Activated CD4-positive, alpha-beta T cell treated with anti-CD3 and anti-CD28 coated beads for 1 hour (primary cell): ENCODE measurements around the gene CYP39A1.

Source experiments
- DNase-seq: peaks from one replicate; pipeline ENCODE4 v3.0.0-alpha.2; 2020

CYP39A1 gene

DNA sequence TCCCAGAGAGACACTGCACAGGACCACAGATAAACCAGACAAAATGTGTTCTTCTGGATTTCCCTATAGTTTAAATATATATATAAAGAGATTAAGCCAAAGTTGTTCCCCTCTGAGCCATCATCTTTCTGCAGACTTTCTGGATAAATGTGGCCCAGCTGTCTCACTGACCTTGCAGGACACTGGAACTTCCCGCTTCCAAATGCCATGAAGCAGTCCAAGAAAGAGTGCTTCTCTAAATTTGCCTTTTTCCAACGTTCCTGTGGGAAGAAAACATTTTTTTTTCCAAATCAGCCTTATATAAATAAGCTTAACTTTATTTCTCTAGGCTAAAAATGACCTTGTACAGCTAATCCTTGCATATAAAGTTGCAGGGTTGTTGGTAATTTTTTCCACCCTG, 65.7 kb downstream of the CYP39A1 start:
- DNase-seq: no peak

- no peak for DNase-seq
These were observed 68.0 kb downstream of the CYP39A1 start for GRCh38 chr6:46584586-46584985.

DNA sequence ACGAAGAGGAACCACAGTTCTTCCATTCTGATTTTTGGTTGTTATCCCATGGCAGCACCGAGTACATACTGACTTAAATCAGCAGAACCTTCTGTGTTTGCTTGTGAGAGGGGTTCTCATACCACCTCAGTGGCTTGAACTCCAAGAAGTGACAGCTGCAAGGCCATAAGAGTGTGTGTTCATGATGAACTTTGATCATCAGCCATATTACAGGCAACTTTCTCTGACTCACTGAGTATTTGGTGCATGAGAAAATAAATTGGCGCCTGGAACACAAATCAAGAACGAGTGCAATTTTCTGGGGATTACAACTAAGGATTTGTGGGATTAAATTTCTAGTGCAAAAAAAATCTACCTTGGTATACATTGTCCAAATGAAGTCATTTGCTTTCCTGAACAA, 68.9 kb downstream of the CYP39A1 start:
- no peak for DNase-seq

- no peak for DNase-seq
These were observed 69.5 kb downstream of the CYP39A1 start for GRCh38 chr6:46583081-46583480.

GRCh38 chr6:46581459-46582177, 71.0 kb downstream of the CYP39A1 start:
- no peak for DNase-seq

DNA sequence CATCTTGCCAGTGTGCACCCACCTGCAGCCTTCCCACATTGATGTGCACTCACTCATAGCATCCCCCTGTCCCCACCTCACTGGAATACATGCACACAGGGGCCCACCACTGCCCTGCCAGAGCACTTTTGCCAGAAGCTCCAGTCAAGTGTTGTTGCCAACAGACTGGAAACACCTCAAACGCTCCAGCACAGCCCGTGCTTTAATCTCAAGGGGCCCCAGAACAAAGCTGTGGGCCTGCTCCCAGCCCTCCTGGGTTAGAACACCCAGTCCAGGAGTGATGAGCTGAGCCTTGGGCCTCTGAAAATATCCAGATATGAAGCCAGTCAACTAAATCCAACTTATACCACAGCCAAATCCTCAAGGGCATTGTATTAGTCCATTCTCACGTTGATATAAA, 77.1 kb downstream of the CYP39A1 start:
- no peak for DNase-seq

GRCh38 chr6:46573140-46573539, 79.5 kb downstream of the CYP39A1 start:
- DNase-seq: no peak

- DNase-seq: no peak
These were observed 87.1 kb downstream of the CYP39A1 start for GRCh38 chr6:46565531-46565930.

- DNase-seq: no peak
These were observed 88.7 kb downstream of the CYP39A1 start for GRCh38 chr6:46563924-46564323.

GRCh38 chr6:46556053-46556452, 96.6 kb downstream of the CYP39A1 start:
- no peak for DNase-seq

DNA sequence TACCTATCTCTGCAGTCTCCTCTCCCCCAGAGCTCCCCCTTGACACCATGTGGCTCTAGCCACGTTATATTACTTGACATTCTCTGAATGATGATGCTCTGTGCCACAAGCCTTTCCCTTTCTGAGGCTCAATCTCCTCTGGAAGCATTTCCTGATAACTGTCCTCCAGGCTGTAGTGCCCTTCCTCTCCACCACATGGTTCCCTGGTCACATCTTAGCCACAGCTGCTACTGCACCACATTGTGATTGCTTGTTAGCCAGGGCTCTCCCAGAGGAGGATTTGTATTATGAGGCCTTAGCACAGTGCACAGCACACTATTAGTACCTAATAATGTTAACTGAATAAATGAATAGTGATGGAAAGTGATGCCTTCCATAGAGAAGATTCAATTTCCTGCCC, 97.5 kb downstream of the CYP39A1 start:
- DNase-seq: no peak

GRCh38 chr6:46549155-46549554, 103.5 kb downstream of the CYP39A1 start:
- no peak for DNase-seq

DNA sequence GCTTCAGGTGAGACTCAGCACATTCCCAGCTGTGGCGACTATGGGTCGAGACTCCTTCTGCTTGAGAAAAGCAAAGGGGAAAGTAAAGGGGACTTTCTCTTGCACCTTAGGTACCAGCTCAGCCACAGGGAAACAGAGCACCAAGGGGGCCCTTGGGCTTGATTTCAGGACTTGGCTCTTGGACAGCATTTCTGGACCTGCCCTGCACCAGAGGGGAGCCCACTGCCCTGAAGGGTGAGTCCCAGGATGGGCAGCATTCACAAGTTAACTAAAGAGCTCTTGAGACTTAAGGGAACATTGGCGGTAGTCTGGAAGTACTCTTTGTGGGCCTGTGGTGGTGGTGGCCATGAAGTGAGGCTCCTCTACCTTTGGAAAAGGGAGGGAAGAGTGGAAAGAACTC, 111.1 kb downstream of the CYP39A1 start:
- DNase-seq: no peak

DNA sequence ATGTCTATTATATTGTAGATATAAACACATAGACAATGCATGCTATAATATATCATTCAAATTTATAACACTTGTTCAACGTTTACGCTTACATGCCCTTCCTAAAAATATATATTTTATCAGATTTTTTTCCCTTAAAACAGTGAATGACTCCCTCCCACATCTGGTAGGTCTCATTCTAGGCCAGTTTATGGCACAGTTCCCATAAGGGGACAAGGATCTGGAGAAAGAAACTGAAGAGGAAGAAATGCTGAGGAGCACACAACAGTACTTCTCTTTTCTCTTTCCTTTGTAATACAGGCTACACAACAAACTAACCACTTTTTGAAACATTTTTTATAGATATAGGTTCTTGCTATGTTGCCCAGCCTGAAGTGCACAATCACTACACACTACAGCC, 112.8 kb downstream of the CYP39A1 start:
- no peak for DNase-seq

DNA sequence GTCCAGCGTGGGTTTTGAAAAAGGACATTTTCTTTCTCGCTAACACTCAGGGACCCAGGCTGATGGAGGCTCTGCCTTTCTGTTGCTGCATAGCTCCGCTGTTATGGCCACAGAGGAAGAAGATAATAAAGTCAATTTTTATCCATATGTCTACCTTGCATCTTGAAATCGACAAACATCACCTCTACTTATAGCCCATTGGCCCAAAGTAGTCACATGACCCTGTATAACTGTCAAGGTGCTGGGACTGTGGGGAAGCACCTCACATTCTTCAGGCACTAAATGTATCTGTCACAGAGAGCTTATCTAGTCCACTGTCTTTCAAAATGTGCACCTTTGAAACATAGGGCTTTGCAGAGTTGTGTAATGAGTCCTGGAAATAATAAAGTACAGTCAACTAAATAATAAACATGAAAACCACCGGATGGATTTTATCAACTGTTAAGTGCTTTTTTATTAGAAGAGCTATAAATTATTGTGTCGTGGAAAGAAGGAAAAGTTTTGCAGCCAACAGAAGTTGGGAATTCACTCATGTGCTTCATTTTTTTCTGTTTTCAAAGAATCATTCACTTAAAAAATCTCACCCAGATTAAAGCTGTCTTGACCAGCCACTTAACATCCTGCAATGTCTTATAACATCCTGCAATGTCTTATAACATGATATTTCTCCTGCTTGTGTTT, 113.7 kb downstream of the CYP39A1 start:
- no peak for DNase-seq

DNA sequence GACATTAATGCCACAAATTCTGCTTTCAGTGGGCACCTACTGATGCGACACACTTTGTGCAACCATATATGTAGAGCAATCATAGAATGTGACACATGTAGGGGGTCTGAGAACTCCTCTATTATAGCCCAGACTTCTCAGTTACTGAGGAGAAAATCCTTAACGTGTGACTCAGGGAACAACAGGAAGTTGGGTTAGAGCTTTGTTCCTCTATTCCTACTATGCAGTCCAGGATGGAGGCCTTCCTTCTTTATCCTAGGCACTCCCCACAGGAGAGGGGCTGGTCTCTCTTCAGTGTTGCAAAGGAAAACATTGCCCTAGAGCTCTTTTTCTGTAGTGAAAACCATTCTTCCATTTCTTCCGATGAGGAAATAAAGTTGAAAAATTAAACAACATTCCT, 121.7 kb downstream of the CYP39A1 start:
- DNase-seq: no peak

DNA sequence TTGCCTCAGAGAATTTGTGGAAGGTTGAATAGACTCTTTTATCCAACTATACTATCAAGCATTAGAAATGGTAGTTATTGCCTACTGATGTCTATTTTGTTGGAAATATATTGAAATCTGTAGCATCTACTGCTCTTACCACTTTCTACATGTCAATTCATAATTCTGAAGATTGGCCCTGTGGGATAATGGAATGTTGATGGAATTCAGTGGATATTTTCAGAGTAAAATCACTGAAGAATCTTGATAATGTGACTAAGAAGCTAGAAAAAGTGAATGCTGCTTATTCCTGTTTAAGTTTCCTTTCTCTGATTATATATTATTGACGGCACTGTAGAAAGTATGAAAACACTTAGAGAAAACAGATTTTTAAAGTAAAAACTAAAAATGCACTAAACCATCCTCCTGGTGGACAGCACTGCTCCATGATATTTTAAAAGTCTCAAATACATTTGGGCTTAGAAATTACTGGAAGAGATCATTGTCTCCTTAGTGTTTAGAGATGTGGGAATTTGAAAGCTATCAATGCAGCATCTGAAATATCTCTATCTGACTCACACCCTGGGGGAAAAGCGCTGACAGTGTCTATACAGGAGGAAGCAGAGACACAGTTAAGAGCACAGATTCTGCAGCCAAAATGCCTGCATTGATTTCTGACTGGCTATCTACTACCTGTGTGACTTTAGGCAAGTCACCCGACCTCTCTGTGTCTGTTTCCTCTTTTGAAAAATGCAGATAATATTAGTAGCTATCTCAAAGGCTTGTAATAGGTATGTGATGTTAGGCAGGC, 123.5 kb downstream of the CYP39A1 start:
- no peak for DNase-seq

- no peak for DNase-seq
These were observed 126.0 kb downstream of the CYP39A1 start for GRCh38 chr6:46526607-46527006.

DNA sequence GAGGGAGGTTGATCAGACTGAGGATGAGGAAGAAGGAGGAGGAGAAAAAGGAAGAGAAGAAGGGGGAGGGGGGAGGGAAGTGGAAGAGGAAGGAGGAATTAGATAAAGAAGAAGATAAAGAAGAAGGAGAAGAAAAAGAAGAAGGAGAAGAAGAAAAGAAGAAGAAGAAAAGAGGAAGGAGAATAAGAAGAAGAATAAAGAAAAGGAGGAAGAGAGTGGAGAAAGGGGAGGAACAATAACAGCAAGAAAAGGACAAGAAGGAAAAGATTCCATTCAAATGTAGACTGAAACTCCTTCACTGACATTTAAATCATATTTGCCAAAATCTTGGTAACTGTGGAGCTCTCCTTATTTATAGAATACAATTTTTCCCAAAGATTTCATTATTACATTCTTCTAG, 127.0 kb downstream of the CYP39A1 start:
- no peak for DNase-seq

- no peak for DNase-seq
These were observed 131.1 kb downstream of the CYP39A1 start for GRCh38 chr6:46521464-46521971.

DNA sequence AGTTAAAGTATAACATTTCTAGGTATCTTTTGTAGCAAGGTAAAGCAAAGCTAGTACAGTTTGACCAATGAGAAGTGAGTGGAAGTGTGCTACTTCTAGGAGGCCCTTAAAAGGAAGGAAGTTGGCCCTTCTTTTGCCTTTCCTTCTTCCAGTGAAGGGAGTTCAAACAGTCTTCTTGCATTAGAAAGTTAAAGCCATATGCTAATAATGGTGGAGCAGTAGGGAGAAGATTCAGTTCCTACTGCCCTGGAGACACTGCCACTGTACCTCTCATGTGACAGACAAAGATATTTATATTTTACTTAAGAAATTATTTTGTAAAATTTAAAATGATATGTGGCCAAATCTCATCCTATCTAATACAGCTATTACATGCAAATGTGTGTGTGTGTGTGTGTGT, 135.4 kb downstream of the CYP39A1 start:
- DNase-seq: no peak

GRCh38 chr6:46513533-46513932, 139.1 kb downstream of the CYP39A1 start:
- DNase-seq: no peak

DNA sequence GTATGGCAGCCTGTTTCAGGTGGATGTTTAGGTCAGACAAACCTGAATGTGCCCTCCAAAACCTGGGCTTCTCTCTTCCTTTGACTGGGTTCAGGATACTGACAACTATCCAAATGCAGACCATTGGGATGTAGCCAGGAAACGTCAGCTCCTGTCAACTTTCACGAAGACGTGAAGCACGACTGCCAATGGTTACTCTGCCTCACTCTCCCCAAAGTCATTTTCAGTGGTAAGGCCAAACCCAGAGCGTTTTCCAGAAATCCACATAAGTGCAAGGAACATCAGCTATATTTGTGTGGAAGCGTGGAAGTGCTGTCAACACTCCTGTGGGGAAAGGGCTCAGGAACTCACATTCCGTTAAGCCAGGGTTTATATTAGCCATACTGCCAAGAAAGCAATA, 141.3 kb downstream of the CYP39A1 start:
- DNase-seq: no peak

DNA sequence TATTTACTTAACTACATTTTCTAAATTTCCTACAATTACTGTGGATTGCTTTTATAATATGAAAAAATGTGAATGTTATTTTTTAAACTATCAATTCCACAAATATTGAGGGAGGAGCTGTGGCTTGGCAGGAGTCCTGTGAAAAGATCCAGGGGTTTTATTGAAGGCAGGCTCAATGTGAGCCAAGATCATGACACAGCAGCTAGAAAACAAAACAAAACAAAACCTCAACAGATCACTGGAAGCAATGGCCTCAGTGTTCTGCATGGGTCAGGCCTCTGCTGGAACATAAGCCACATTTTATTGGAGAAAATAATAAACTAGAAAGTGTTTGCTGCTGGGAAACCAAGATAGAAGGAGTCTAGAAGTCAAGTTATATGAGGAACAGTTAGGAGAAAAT, 142.0 kb downstream of the CYP39A1 start:
- DNase-seq: no peak
